GM19043 (cell line): Measurements from ENCODE around the gene ZSCAN5A.
"Not testable (repeated sequence)": the region's sequence is repeated elsewhere in the genome, so short reads cannot be mapped to it uniquely, and the experiment has no call there.

Source experiments
- ATAC-seq: cut with Tn5 transposase; IDR thresholded peaks from one replicate; pipeline ENCODE4 v1.9.1; 2021; ENCODE audit warnings: low read depth; ENCODE audit not compliant: unreplicated experiment

The ZSCAN5A gene

GRCh38 chr19:56314381-56315076, at the start of gene ZSCAN5A:
Gene ZSCAN5A, minus strand, starts transcription at chr19:56314839. Its CDS starts 89,793 bp downstream, at chr19:56225046.
- ATAC-seq = peak; percentile 67

DNA sequence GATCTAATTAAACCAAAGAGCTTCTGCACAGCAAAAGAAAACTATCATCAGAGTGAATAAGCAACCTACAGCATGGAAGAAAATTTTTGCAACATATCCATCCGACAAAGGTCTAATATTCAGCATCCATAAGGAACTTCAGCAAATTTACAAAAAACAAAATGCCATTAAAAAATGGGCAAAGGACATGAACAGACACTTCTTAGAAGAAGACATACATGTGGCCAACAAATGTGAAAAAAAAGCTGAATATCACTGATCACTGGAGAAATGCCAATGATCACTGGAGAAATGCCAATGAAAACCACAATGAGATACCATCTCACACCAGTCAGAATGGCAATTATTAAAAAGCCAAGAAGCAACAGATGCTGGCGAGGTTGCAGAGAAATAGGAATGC, 46.2 kb upstream of the ZSCAN5A start:
- no peak for ATAC-seq

DNA sequence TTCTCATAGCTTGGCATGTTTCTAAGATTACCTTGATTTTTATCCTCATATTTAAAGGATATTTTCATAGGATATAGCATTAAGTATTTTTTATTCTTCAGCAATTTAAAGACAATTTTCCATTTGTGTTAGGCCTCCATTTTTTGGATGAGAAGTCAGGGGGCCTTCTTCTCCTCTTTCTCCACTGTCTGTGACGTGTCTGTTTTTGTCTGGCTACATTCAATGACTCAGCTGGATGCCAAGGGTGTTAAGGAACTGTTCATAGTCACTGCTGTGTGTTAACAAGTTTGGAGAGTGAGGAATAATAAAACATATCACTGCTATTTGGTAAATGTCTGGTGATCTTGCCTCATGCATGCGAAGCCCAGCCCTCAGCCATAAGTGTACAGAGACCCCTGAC, 42.3 kb upstream of the ZSCAN5A start:
- ATAC-seq = no peak

DNA sequence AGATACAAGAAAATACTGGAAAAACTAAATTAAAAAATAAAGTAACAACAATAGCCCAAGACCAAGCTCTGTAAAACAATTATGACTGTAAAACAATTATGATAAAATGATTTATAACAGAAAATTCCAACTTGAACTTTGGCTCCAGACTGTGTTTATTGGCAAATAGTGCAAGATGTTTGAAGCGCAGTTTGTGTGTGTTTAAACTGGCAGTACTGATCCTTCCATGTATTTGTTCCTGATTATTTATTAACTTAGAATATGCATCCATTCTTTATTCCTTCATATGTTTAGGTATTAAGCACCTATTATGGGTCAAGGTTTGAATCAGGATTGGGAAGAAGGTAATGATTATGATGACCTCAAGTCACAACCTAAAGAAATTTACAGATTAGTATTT, 40.9 kb upstream of the ZSCAN5A start:
- no peak for ATAC-seq

- no peak for ATAC-seq
Measured at GRCh38 chr19:56351208-56351607, 36.6 kb upstream of the ZSCAN5A start.

DNA sequence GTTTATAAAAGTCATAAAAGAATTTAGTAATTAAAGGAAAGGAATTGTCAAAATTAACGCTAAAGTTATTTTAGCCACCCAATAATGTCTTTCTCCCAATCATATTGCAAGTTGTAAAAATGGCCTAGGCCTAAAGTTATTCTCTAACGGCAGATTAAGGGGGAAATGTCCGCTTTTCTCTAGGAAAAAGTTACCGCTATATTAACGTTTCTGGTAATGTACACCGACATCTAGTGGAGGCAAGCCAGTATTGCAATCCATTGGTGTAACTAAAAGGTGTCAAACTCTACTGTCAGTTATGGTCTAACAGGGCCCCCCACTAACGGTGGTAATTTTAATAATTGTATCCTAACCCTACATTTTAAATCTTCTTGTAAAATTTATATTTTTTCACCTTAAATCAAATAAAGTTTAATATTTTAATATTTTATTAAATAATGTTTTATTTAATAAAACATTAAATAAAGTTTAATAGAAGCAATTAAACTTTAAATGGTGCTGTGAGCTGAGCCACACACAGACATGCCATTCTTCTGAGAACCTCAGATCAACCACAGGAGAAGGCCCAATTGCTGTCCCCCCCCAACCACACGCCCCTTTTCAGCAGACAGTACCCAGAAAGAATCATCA, 35.9 kb upstream of the ZSCAN5A start:
- ATAC-seq = no peak

- ATAC-seq = no peak
Measured at GRCh38 chr19:56348289-56348877, 33.7 kb upstream of the ZSCAN5A start.

GRCh38 chr19:56347163-56347778, 32.6 kb upstream of the ZSCAN5A start:
- ATAC-seq = no peak

DNA sequence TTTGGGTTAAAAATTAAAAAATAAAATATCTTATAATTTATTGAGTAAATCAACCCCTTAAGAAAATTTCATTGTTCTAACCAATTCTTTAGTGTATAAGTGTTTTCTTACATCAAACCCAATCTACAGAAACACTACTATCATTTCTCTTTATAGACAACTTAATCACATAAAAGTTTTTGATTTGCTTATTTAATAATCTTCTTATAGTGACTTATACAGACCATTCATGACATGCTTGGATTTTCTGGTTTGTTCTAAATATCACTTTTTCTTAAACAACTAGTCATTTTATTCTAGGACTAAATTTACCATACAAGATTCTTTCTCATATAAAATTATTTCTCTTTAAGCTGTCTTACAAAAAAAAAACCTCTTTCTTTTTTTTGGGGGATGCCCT, 27.3 kb upstream of the ZSCAN5A start:
- ATAC-seq = no peak

DNA sequence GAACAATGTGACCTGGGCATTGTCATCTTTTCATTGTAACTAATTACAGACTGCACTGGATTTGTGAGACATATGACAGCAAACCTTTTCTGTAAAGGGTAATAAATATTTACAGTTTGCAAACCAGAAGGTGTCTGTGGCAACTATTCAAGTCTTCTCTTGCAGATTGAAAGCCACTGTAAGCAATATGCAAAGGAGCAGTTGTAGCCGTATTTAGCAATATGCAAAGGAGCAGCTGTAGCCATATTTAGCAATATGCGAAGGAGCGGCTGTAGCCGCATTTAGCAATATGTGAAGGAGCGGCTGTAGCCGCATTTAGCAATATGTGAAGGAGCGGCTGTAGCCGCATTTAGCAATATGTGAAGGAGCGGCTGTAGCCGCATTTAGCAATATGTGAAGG, 24.4 kb upstream of the ZSCAN5A start:
- not testable (repeated sequence) for ATAC-seq

DNA sequence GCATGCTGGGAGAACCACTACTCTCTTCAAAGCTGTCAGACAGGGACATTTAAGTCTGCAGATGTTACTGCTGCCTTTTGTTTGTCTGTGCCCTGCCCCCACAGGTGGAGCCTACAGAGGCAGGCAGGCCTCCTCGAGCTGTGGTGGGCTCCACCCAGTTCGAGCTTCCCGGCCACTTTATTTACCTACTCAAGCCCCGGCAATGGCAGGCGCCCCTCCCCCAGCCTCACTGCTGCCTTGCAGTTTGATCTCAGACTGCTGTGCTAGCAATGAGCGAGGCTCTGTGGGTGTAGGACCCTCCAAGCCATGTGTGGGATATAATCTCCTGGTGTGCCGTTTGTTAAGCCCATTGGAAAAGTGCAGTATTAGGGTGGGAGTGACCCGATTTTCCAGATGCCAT, 22.4 kb upstream of the ZSCAN5A start:
- ATAC-seq = not testable (repeated sequence)

- not testable (repeated sequence) for ATAC-seq
Measured at GRCh38 chr19:56335371-56335770, 20.7 kb upstream of the ZSCAN5A start.

- no peak for ATAC-seq
Measured at GRCh38 chr19:56333506-56333905, 18.9 kb upstream of the ZSCAN5A start.

DNA sequence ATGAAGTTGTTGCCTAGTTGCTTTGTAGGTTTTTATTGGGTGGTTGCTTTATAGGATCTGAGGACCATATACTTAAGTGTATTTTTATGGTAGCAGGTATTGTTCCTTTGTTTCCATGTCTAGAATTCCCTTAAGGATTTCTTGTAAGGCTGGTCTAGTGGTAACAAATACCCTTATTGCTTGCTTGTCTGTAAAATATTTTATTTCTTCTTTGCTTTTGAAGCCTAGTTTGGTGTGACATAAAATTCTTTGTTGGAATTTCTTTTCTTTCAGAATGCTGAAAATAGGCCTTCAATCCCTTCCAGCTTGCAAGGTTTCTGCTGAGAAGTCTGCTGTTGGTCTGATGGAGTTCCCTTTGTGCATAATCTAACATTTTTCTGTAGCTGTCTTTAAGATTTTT, 18.1 kb upstream of the ZSCAN5A start:
- no peak for ATAC-seq

GRCh38 chr19:56324436-56324835, 9.8 kb upstream of the ZSCAN5A start:
- ATAC-seq = no peak

- no peak for ATAC-seq
Measured at GRCh38 chr19:56321989-56322440, 7.4 kb upstream of the ZSCAN5A start.

GRCh38 chr19:56321254-56321988, 6.8 kb upstream of the ZSCAN5A start:
- no peak for ATAC-seq

DNA sequence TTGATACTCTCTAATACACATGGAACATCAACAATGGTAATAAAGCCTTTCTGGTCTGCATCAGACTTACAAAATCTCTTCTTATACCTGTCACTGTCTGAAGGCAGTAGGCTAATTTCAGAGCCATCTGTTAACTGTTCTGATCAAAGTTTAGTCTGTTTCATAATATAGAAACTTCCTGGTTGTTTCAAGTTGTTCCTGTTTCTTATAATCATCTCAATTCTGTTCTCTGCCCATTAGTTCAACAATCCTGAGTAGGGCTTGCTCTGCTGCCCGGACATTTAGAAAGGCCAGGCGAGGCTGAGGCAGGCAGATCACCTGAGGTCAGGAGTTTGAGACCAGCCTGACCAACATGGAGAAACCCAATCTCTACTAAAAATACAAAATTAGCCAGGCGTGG, 5.4 kb upstream of the ZSCAN5A start:
- no peak for ATAC-seq

GRCh38 chr19:56317749-56318148, 3.1 kb upstream of the ZSCAN5A start:
- ATAC-seq = no peak

- ATAC-seq = no peak
Measured at GRCh38 chr19:56316728-56317127, 2.1 kb upstream of the ZSCAN5A start.
